ENCODE measurements around the gene NECTIN3.

The NECTIN3 gene

DNA sequence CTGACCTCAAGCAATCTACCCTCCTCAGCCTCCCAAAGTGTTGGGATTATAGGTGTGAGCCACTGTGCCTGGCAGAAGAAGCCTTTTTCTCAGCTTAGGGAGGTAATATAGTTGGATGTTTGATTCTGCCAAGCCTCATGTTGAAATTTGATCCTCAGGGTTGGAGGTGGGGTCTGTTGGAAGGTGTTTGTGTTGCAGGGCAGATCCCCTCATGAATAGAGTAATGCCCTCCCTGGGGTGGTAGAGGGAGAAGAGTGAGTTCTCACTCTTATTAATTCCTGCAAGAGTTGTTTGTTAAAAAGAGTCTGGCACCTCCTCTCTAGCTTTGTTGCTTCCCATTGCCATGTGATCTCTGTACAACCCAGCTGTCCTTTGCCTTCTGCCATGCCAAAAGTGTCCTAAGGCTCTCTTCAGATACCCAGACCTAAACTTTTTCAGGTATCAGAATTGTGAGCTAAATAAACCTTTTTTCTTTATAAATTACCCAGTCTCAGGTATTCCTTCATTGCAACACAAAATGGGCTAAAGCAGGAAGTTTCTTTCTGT is 16.4 kb downstream of the NECTIN3 start:
- no peak for DNase-seq

DNA sequence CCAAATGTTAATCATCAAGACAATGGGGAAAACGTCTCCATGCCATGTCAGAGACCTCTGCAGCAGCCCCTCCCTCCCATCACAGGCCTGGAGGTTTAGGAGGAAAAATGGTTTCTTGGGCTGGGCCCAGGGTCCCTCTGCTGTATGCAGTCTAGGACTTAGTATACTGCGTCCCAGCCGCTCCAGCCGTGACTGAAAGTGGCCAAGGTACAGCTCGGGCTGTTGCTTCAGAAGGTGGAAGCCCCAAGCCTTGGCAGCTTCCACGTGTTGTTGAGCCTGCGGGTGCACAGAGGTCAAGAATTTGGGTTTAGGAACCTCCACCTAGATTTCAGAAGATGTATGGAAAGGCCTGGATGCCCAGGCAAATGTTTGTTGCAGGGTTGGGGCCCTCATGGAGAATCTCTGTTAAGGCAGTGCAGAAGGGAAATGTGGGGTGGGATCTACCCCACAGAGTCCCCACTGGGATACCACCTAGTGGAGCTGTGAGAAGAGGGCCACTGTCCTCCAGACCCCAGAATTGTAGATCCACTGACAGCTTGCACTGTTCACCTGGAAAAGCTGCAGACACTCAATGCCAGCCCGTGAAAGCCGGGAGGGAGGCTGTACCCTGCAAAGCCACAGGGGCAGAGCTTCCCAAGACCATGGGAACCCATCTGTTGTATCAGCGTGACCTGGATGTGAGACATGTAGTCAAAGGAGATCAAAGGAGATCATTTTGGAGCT is 25.0 kb downstream of the NECTIN3 start:
- no peak for DNase-seq

DNA sequence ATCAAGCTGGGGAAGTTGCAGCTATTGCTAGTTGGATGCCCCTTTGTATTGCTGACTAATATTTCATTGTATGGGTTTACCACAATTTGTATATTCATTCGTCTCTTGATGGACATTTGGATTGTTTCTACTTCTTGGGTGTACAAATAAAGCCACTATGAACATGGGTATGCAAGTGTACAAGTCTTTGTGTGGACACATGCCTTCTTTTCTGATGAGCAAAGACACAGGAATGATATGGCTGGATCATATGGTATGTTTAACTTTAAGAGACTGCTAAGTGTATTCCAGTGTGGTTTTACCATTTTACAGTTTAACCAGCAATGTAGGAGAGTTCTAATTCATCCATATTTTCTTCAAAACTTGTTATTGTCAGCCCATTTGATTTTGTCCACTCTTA is 32.2 kb downstream of the NECTIN3 start:
- no peak for DNase-seq

- no peak for DNase-seq
These were observed 35.5 kb downstream of the NECTIN3 start for GRCh38 chr3:111106993-111107661.

DNA sequence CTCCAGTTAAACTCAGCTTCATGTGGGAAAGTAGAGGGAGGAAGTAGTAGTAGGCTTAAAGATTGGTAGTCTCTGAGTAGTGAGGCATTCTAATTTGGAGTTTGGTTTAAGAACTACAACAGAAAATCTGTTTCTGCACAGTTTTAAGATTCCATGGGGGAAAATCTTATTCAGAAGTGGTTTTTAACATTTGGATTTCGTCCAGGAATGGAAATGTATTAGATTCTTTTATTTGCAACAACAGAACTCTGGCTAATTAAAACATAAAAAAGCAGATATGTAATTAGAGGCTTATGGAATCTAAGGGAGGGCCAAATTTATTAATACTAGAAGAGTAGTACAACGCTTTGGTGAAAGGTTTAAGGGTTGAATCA is 36.0 kb downstream of the NECTIN3 start:
- no peak for DNase-seq

- DNase-seq = no peak
These were observed 41.3 kb downstream of the NECTIN3 start for GRCh38 chr3:111112913-111113312.

DNA sequence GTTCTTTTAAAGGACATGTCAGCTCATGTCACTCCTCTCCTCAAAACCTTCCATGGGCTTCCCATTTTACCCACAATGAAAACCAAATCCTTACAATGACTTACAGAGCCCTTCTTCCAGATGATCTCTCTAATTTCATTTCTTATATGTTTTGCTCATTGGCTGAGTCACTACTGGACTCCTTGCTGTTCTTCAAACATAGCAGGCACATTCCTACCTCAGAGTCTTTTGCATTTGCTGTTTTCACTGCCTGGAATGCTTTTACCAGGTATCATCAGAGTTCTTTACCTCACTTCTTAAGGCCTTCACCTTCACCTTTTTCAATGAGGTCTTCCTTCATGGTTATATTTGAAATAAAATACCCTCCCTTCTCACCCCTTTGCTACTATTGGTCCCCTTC is 57.3 kb downstream of the NECTIN3 start:
- DNase-seq = no peak

DNA sequence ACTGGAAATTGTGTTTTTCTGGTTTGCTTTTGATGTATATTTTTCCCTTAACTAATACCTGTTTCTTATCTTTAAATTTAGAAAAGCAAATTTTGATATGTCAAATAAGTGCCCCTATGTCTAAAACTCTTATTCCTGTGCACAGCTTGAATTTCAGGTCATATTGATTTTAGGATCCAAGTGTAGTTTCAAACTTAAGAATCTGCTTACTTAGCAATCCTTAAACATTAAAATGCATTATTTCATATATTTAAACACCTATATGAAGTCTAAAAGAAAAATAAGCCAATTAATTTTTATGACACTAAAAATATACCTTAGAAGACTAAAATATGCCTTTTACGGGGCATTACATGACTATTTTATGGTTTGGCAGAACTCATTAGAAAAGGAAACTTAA is 59.2 kb downstream of the NECTIN3 start:
- no peak for DNase-seq

- no peak for DNase-seq
These were observed 62.7 kb downstream of the NECTIN3 start for GRCh38 chr3:111134302-111134701.

- DNase-seq = no peak
These were observed 79.8 kb downstream of the NECTIN3 start for GRCh38 chr3:111151438-111151837.

DNA sequence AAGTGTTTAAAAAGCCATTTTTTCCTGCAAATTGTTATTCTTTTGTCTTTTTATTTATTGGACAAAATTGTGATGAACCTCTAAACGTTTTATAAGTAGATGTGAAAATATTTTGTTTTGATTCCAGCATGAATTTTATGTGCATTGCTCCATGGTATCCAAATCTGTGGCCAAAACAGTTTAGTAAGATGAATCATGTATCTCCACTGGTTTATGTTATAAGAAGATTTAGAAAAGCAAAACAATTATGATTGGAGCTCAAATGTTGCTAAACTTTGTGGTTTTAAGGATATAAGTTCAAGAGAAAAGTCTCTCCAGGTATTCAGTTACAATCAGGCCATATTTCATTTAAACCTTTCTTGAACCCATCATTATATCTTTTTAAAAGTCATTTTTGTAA is 80.9 kb downstream of the NECTIN3 start:
- no peak for DNase-seq

GRCh38 chr3:111156517-111156916 is 84.9 kb downstream of the NECTIN3 start:
- no peak for DNase-seq

GRCh38 chr3:111159391-111159790 is 87.8 kb downstream of the NECTIN3 start:
- no peak for DNase-seq

DNA sequence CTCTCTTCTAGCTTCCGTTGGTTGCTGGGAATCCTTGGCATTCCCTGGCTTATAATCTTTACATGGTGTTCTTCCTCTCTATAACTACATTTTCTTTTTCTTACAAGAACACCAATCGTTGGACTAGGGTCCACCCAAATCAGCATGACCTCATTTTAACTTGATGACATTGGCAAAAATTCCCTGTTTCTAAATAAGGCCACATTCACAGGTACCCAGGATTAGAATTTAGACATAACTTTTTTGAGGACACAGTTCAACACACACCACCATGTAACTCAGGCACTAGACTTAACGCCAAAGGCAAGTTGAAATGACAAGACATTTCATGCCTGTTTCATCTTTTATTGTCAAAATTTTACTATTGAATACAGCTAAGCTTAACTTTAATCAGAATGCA is 93.0 kb downstream of the NECTIN3 start:
- DNase-seq = no peak

GRCh38 chr3:111165411-111165810 is 93.8 kb downstream of the NECTIN3 start:
- DNase-seq = no peak

DNA sequence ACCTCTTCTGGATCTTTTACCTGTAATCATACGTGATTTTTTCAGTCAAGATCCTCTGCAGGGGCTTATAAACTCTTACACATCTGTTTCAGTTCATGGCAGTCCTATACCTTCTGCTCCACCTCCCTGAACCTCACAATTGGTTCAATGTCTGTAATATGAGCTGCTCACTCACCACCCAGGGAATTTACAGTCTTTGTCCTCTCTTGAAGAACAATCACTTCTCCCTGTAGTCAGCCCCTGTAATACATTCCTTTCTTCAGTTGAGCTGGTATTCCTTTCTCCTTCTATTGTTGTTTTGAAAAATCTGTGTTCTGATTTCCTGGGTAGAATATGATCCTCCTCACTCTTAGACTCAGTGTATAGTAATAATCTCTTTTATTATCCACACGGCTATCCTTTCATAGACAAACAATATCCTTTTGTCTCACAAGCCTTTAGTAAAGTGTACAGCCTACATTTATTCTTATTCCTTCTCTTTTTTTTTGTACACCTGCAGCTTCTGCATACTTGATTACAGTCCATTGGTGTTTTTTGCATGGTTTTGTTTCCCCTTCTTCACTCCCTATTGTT is 101.8 kb downstream of the NECTIN3 start:
- DNase-seq = no peak

- no peak for DNase-seq
These were observed 102.3 kb downstream of the NECTIN3 start for GRCh38 chr3:111173906-111174305.

DNA sequence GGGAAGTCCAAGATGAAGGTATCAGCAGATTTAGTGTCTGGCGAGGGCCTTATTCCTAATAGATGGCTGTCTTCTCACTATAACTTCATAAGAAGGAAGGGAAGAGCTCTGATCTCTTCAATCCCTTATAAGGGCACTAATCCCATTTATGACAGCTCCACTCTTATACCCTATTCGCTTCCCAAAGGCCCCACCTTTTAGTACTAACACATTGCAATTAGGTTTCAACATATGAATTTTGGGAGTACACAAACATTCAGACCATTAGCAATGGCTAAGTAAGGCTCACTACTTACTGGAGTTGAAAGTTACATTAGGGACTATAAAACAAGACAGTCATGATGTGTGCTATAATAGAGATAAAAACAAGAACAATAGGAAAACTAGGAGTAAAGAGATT is 118.9 kb downstream of the NECTIN3 start:
- no peak for DNase-seq

DNA sequence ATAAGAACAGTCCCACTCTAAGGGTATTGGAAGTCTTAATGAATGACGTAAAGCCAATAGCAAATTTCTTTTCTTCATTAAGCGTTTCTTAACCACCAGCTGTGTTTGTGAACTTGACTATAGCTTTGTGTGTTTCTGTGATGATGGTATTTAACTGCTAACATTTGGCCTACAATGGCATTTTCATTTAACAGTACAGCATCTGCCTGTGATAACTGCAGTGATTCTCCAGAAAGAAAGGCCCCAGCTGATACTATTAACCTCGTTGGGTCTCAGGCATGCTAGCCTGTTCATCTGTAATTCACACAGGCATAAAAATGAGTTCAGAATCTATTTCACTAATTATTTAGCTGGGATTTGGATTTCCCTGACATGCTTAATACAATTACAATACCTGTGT is 121.9 kb downstream of the NECTIN3 start:
- no peak for DNase-seq

- no peak for DNase-seq
These were observed 122.4 kb downstream of the NECTIN3 start for GRCh38 chr3:111194048-111194447.

DNA sequence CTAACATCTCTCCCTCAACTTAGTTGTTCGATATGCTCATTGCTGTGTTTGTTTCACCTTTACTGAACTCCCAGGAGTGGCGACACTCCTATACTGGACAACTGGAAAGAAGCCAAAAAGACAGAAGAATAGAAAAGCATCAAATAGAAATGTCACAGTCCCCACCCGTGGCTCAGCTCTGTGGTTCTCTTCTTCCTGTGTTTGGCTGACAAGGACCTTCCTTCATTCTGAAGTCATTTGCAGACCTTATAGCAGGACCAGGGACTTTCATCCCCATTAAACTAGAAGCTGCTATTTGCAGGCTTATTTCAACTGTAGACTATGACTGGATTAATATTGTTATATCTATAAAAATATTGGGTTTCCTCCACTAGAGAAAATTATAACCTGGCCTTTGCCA is 125.9 kb downstream of the NECTIN3 start:
- no peak for DNase-seq

- no peak for DNase-seq
These were observed 128.4 kb downstream of the NECTIN3 start for GRCh38 chr3:111200027-111200426.

DNA sequence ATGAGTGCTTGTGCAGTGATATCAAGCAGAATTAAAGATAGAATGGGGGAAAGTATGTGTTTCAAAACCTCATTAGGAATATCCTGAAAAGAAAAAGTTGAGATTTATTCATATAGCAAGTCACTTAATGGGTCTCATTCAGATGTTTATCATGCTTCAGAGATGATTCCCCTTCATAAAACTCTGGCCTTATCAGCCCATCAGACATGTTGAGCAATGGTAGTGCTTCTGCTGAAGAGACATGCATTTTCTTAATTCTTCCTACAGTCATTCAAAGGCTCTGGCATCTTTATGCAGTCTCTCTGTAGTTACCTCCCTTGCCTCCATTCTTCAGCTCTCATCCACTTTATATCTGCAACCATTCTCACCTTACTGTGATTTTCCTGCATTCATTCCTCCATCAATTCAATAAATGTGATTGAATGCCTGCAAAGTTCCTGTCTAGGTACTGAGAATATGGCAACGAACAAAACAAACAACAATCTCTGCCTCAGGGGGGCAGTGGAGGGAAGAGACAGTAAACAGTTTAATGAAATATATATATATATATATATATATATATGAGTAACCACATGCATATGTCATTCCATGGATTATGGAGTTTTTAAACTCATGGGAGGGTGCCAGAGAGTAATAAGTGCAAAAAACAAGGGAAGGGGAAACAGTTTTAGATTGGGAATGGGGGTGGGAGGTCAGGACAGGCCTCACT is 138.5 kb downstream of the NECTIN3 start:
- DNase-seq = no peak

Measured in activated CD4-positive, alpha-beta T cell treated with anti-CD3 and anti-CD28 coated beads, Interleukin-2, amount 50 U/mL, for 4 hours (primary cell).